Activated naive CD4-positive, alpha-beta T cell treated with anti-CD3 and anti-CD28 coated beads for 36 hours (primary cell): ENCODE measurements around the gene CD28. TPM values are rescaled to one million over a fixed set of nuclear protein-coding genes. Genes with fewer than 3 reads are reported as not detected.
"Not testable (repeated sequence)": the region's sequence is repeated elsewhere in the genome, so short reads cannot be mapped to it uniquely, and the experiment has no call there.

Experiments
- CTCF ChIA-PET: fragments of 350-600 bp; sonication (Branson Sonifier 250); formaldehyde crosslinking; loops from one replicate; lab custom pipeline; 2021; ENCODE audit warnings: antibody characterized with exemption; lab: Charles Lee
- DNase-seq: peaks from one replicate; pipeline ENCODE4 v3.0.0-alpha.2; 2020
- H3K27ac Mint-ChIP-seq: one replicate; pipeline ENCODE4 v1.8.0; 2021; ENCODE audit warnings: mild to moderate bottlenecking, mixed read lengths
- H3K27me3 Mint-ChIP-seq: one replicate; pipeline ENCODE4 v1.8.0; 2021; ENCODE audit warnings: low read depth, mixed read lengths
- H3K36me3 Mint-ChIP-seq: one replicate; pipeline ENCODE4 v1.8.0; 2021; ENCODE audit warnings: low read depth, mixed read lengths
- H3K4me1 Mint-ChIP-seq: one replicate; pipeline ENCODE4 v1.8.0; 2021; ENCODE audit warnings: low read depth, mixed read lengths
- H3K4me3 Mint-ChIP-seq: one replicate; pipeline ENCODE4 v1.8.0; 2021; ENCODE audit warnings: mild to moderate bottlenecking, moderate library complexity, mixed read lengths
- H3K9me3 Mint-ChIP-seq: one replicate; pipeline ENCODE4 v1.8.0; 2021; ENCODE audit warnings: mixed read lengths
- intact Hi-C: fragments of 100-400 bp; cut with micrococcal nuclease; formaldehyde crosslinking; loops from one replicate; pipeline ENCODE4 v1.15.1; 2023
- total RNA-seq, 2 experiments: library from RNA; stranded (reverse); gene quantifications; one replicate each; pipeline ENCODE4 v1.2.3, GENCODE V29; 2021

The CD28 gene
- total RNA-seq, 2 experiments from 2014 or later, result 165 to 167 TPM

GRCh38 chr2:203758841-203759689, 52.6 kb downstream of the CD28 start:
- intact Hi-C loops, result no loop called here
- H3K4me1 Mint-ChIP-seq, result peaks cover 53% of the 10 kb centered on the region
- no peak overlapping the region for H3K27ac Mint-ChIP-seq
- peaks cover 23% of the 10 kb centered on the region for H3K9me3 Mint-ChIP-seq
- H3K4me3 Mint-ChIP-seq, result no peak overlapping the region
- CTCF ChIA-PET, result interaction anchor here (1.7 to 2.7 kb wide), 2 partner anchors 10 to 56 kb away, joined by 4 to 11 read pairs; no protein-coding TSS in a partner anchor
- H3K27me3 Mint-ChIP-seq, result no peaks in the 10 kb centered on the region
- no peak for DNase-seq
- H3K36me3 Mint-ChIP-seq, result peaks cover 41% of the 10 kb centered on the region

GRCh38 chr2:203759690-203760365, 53.4 kb downstream of the CD28 start:
- Mint-ChIP-seq H3K9me3 (peaks cover 22% of the 10 kb centered on the region), H3K27me3 (no peaks in the 10 kb centered on the region), H3K4me1 (peaks cover 59% of the 10 kb centered on the region), H3K36me3 (peaks cover 39% of the 10 kb centered on the region), H3K27ac (no peak overlapping the region), H3K4me3 (no peak overlapping the region)
- no peak for DNase-seq
- CTCF ChIA-PET, result interaction anchor here (1.7 to 2.7 kb wide), 2 partner anchors 11 to 55 kb away, joined by 4 to 11 read pairs; no protein-coding TSS in a partner anchor
- intact Hi-C loops, result no loop called here

- no peak for DNase-seq
- CTCF ChIA-PET, result no interaction called here
Measured at GRCh38 chr2:203761121-203761520, 54.7 kb downstream of the CD28 start.

GRCh38 chr2:203763241-203763937, 57.0 kb downstream of the CD28 start:
- Mint-ChIP-seq H3K27me3 (no peaks in the 10 kb centered on the region), H3K9me3 (peaks cover 10% of the 10 kb centered on the region), H3K4me3 (peak overlapping the region; percentile 46), H3K36me3 (peaks cover 28% of the 10 kb centered on the region), H3K4me1 (peaks cover 87% of the 10 kb centered on the region), H3K27ac (peak overlapping the region; percentile 96)
- peak; percentile 65 for DNase-seq
- intact Hi-C loops, result loop anchor here (1.0 kb wide), 7 partner anchors 15 to 184 kb away; no protein-coding TSS in a partner anchor
- CTCF ChIA-PET, result interaction anchor here (0.7 to 2.0 kb wide), 6 partner anchors 14 to 42 kb away, joined by 3 to 12 read pairs (median 6); no protein-coding TSS in a partner anchor

More at GRCh38 chr2:203761121-203761520, 54.7 kb downstream of the CD28 start:
- Mint-ChIP-seq H3K9me3 (peaks cover 14% of the 10 kb centered on the region), H3K4me1 (peaks cover 71% of the 10 kb centered on the region), H3K4me3 (no peak overlapping the region), H3K27me3 (no peaks in the 10 kb centered on the region), H3K36me3 (peaks cover 33% of the 10 kb centered on the region), H3K27ac (no peak overlapping the region)
- intact Hi-C loops, result no loop called here

- DNase-seq, result no peak
- peaks cover 84% of the 10 kb centered on the region for H3K4me1 Mint-ChIP-seq
- H3K36me3 Mint-ChIP-seq, result peaks cover 23% of the 10 kb centered on the region
Measured at GRCh38 chr2:203763938-203764664, 57.7 kb downstream of the CD28 start.

GRCh38 chr2:203772456-203773165, 66.2 kb downstream of the CD28 start:
- Mint-ChIP-seq H3K27me3 (no peaks in the 10 kb centered on the region), H3K9me3 (peaks cover 4% of the 10 kb centered on the region), H3K4me3 (no peak overlapping the region), H3K4me1 (peaks cover 22% of the 10 kb centered on the region), H3K36me3 (peaks cover 16% of the 10 kb centered on the region), H3K27ac (no peak overlapping the region)
- no peak for DNase-seq
- intact Hi-C loops, result no loop called here
- CTCF ChIA-PET, result no interaction called here

More at GRCh38 chr2:203763938-203764664, 57.7 kb downstream of the CD28 start:
- CTCF ChIA-PET, result interaction anchor here (0.7 to 2.1 kb wide), 8 partner anchors 15 to 50 kb away, joined by 3 to 8 read pairs (median 4); no protein-coding TSS in a partner anchor
- intact Hi-C loops, result loop anchor here (1.0 to 2.0 kb wide), 9 partner anchors 16 to 185 kb away; no protein-coding TSS in a partner anchor
- Mint-ChIP-seq H3K27ac (peak overlapping the region; percentile 96), H3K4me3 (peak overlapping the region; percentile 46), H3K9me3 (peaks cover 8% of the 10 kb centered on the region), H3K27me3 (no peaks in the 10 kb centered on the region)

- H3K27ac Mint-ChIP-seq, result no peak overlapping the region
- H3K27me3 Mint-ChIP-seq, result no peaks in the 10 kb centered on the region
- H3K36me3 Mint-ChIP-seq, result peaks cover 5% of the 10 kb centered on the region
- intact Hi-C loops, result no loop called here
- peaks cover 2% of the 10 kb centered on the region for H3K9me3 Mint-ChIP-seq
- peaks cover 25% of the 10 kb centered on the region for H3K4me1 Mint-ChIP-seq
- no peak for DNase-seq
- CTCF ChIA-PET, result interaction anchor here (1.0 to 1.4 kb wide), 2 partner anchors 9 to 297 kb away, joined by 3 to 5 read pairs; no protein-coding TSS in a partner anchor
- no peak overlapping the region for H3K4me3 Mint-ChIP-seq
Measured at GRCh38 chr2:203774760-203775159, 68.3 kb downstream of the CD28 start.

- H3K27me3 Mint-ChIP-seq, result no peaks in the 10 kb centered on the region
- CTCF ChIA-PET, result interaction anchor here (0.6 to 1.0 kb wide), 2 partner anchors 33 to 296 kb away, joined by 3 read pairs; no protein-coding TSS in a partner anchor
- H3K4me3 Mint-ChIP-seq, result no peak overlapping the region
- intact Hi-C loops, result no loop called here
- no peak overlapping the region for H3K27ac Mint-ChIP-seq
- H3K36me3 Mint-ChIP-seq, result peaks cover 1% of the 10 kb centered on the region
- peaks cover 29% of the 10 kb centered on the region for H3K4me1 Mint-ChIP-seq
- DNase-seq, result no peak
- H3K9me3 Mint-ChIP-seq, result peaks cover 2% of the 10 kb centered on the region
Measured at GRCh38 chr2:203775684-203776083, 69.2 kb downstream of the CD28 start.

GRCh38 chr2:203777030-203777429, 70.6 kb downstream of the CD28 start:
- Mint-ChIP-seq H3K36me3 (no peaks in the 10 kb centered on the region), H3K4me3 (no peak overlapping the region)
- intact Hi-C loops, result no loop called here

GRCh38 chr2:203779477-203780073, 73.1 kb downstream of the CD28 start:
- not testable (repeated sequence) for H3K36me3 Mint-ChIP-seq, H3K4me3 Mint-ChIP-seq, H3K27me3 Mint-ChIP-seq, DNase-seq, H3K27ac Mint-ChIP-seq, H3K9me3 Mint-ChIP-seq
- CTCF ChIA-PET, result interaction anchor here (1.0 to 1.4 kb wide), 5 partner anchors 20 to 59 kb away, joined by 3 to 4 read pairs (median 3); no protein-coding TSS in a partner anchor
- peaks cover 42% of the 10 kb centered on the region for H3K4me1 Mint-ChIP-seq
- intact Hi-C loops, result loop anchor here (1.0 kb wide), 1 partner anchor 12 kb away; no protein-coding TSS in a partner anchor

More at GRCh38 chr2:203777030-203777429, 70.6 kb downstream of the CD28 start:
- H3K4me1 Mint-ChIP-seq, result peaks cover 33% of the 10 kb centered on the region
- no peak overlapping the region for H3K27ac Mint-ChIP-seq
- H3K27me3 Mint-ChIP-seq, result no peaks in the 10 kb centered on the region
- H3K9me3 Mint-ChIP-seq, result peaks cover 2% of the 10 kb centered on the region
- no peak for DNase-seq
- CTCF ChIA-PET, result no interaction called here
